PC-9 (cell line): ENCODE measurements around the gene SPATA31E1.

Source experiments
- CTCF ChIP-seq: fragments of 200-600 bp; sonication (generic); conservative IDR thresholded peaks from 2 replicates; pipeline ENCODE4 v1.6.1; 2017; ENCODE audit warnings: mixed run types, antibody characterized with exemption, mild to moderate bottlenecking, moderate library complexity
- EZH2 ChIP-seq: fragments of 200-600 bp; sonication (generic); IDR thresholded peaks from 2 replicates; pipeline ENCODE4 v1.8.0; 2017; ENCODE audit warnings: antibody characterized with exemption, low read depth

DNA sequence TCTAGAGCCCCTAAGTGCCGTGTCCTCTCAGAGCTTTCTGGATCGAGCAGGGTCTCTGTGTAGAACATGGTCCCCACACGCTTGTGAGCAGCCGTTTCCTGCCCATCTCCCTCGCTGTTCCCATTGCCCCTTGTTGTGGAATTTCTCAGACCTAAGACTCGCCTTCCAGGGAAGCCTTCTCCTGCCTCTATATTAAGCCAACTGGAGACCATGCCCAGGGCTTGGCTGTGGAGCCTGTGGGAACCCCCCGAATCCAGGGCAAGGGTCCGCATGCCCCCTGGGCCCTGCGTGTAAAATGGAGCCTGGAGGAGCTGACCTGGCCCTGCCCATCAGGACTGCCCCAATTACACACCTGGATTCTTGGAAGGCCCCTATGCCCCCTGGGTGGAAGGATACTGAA is 14.5 kb upstream of the SPATA31E1 start:
- no peak for TF ChIP-seq CTCF
- no peak for TF ChIP-seq EZH2
